GM12875 (cell line): ENCODE data around the gene SIN3B.

Source experiments
- H3K4me3 ChIP-seq: one replicate; pipeline ENCODE4 v1.5.1; 2011; ENCODE audit warnings: low read depth, low read length, control low read depth
- TF ChIP-seq, protein P1 (sequence below): IDR thresholded peaks from 2 replicates; pipeline ENCODE4 v1.5.1; 2011; ENCODE audit warnings: low read depth, mild to moderate bottlenecking, control low read depth, inconsistent platforms, low read length, moderate library complexity, borderline replicate concordance; ENCODE audit not compliant: insufficient read depth

The SIN3B gene

DNA sequence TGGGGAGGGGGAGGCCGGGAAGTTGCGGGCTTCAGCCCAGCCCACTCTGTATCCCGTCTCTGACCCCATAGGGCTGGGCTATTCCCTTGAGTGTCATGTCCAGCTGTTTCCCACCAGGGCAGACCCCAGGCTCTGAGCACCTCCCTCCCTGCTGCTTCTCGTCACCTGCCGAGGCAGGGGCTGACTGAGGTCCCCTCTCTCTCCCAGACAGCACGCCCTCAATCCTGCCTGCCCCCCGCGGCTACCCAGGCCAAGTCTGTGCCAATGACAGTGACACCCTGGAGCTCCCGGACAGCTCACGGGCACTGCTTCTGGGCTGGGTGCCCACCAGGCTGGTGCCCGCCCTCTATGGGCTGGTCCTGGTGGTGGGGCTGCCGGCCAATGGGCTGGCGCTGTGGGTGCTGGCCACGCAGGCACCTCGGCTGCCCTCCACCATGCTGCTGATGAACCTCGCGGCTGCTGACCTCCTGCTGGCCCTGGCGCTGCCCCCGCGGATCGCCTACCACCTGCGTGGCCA, 60.2 kb downstream of the SIN3B start:
- TF ChIP-seq, protein P1, sequence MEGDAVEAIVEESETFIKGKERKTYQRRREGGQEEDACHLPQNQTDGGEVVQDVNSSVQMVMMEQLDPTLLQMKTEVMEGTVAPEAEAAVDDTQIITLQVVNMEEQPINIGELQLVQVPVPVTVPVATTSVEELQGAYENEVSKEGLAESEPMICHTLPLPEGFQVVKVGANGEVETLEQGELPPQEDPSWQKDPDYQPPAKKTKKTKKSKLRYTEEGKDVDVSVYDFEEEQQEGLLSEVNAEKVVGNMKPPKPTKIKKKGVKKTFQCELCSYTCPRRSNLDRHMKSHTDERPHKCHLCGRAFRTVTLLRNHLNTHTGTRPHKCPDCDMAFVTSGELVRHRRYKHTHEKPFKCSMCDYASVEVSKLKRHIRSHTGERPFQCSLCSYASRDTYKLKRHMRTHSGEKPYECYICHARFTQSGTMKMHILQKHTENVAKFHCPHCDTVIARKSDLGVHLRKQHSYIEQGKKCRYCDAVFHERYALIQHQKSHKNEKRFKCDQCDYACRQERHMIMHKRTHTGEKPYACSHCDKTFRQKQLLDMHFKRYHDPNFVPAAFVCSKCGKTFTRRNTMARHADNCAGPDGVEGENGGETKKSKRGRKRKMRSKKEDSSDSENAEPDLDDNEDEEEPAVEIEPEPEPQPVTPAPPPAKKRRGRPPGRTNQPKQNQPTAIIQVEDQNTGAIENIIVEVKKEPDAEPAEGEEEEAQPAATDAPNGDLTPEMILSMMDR = no peak
- peak overlapping the region; percentile 53 for H3K4me3 ChIP-seq

DNA sequence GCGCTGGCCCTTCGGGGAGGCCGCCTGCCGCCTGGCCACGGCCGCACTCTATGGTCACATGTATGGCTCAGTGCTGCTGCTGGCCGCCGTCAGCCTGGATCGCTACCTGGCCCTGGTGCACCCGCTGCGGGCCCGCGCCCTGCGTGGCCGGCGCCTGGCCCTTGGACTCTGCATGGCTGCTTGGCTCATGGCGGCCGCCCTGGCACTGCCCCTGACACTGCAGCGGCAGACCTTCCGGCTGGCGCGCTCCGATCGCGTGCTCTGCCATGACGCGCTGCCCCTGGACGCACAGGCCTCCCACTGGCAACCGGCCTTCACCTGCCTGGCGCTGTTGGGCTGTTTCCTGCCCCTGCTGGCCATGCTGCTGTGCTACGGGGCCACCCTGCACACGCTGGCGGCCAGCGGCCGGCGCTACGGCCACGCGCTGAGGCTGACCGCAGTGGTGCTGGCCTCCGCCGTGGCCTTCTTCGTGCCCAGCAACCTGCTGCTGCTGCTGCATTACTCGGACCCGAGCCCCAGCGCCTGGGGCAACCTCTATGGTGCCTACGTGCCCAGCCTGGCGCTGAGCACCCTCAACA, 60.8 kb downstream of the SIN3B start:
- TF ChIP-seq, protein P1 = no peak
- H3K4me3 ChIP-seq = no peak overlapping the region

DNA sequence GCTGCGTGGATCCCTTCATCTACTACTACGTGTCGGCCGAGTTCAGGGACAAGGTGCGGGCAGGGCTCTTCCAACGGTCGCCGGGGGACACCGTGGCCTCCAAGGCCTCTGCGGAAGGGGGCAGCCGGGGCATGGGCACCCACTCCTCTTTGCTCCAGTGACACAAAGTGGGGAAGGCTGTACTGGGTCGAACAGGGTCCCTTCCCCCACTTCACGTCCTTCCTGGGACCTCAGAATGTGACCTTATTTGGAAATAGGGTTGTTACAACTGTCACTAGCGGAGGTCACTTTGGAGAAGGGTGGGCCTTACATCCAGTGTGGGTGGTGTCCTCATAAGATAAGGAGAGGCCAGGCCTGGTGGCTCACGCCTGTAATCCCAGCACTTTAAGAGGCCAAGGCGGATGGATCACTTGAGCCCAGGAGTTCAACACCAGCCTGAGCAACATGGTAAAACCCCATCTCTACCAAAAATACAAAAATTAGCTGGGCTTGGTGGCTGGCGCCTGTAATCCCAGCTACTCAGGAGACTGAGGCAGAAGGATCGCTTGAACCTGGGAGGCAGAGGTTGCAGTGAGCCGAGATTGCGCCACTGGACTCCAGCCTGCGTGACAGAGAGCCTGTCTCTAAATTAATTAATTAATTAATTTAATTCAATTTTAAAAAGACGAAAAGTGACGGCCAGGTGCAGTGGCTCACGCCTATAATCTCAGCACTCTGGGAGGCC, 61.4 kb downstream of the SIN3B start:
- TF ChIP-seq, protein P1 = no peak
- no peak overlapping the region for H3K4me3 ChIP-seq

DNA sequence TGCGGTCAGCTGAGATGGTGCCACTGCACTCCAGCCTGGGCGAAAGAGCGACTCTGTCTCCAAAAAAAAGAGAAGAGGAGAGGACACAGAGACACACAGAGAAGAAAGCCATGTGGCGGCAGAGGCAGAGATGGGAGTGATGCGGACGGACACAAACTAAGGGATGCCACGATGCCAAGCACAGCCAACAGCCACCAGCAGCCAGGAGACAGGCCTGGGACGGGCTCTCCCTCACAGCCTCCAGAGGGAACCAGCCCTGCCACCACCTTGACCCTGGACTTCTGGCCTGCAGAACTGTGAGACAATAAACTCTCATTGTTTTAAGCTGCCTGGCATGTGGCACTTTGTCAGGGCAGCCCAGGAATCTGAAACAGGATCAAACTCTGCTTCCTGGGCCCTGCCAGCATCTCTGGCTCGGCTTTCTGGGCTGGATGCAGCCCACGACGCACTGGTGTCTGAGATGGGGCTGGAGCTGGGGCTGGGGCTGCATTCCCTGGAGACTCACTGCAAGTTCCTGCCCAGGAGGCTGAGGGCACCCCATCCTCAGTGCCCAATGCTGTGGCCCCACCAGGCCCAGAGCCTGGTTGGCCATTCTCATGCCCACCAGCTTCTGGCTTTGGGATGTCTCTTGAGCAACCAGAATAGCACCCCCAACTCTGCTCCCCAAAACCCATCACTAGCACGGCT, 62.6 kb downstream of the SIN3B start:
- TF ChIP-seq, protein P1 = no peak
- H3K4me3 ChIP-seq = no peak overlapping the region

DNA sequence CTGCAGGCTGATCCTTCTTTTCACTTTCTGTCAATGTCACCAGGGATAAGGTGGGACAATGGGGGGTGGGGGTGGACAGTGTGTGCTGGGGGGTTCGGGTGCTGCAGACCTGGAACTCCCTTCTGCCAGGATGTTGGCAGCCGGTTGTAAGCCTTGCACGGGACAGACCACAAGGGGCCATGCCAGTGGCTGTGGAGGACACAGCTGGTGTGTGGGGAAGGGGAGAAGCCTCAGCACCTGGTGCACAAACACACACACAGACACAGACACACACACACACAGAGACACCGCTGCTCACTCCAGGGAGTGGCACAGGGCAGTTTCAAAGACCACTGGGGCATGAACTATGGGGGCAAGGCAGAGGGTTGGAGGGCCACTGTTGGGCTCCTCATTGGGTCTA, 63.2 kb downstream of the SIN3B start:
- no peak overlapping the region for H3K4me3 ChIP-seq
- TF ChIP-seq, protein P1 = no peak

DNA sequence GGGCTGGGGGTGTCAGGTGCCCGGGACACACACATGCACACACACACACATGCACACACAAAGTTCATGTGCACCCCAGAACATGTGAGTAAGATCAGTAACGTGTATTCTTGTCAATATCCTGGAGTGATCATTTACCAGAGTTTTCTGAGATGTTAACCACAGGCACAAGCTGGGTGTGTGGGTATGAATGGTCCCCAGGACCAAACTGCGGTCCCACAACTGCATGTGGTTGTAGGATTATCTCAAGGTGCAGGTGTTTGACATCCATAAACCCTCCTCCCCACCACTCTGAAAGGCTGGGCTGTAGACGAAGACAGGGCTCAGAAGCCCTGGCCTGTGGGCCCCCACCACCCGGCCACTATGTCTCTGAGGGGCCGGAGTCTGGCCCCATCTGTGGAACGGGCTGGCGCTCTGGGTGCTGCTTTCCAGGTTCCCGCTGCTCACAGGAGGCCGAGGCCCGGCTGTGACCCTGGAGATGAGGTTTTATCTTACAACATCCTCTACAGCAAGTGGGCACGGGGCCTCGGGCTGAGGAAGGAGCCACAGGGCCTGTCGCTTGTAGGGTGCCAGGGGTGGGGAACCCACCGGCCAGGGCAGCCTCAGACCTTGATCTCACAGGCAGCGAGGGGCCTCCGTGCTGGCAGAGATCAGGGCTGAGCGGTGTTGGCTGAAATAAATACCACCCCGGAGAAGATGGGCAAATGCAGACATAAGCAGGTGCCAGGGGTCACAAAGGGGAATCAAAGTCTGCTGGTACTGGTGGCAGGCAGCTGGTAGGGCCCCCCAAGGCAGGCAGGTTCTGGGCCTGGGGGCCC, 63.9 kb downstream of the SIN3B start:
- TF ChIP-seq, protein P1 = no peak
- no peak overlapping the region for H3K4me3 ChIP-seq
